Natural killer cell (primary cell): ENCODE measurements around the gene RBM38. TPM values are rescaled to one million over a fixed set of nuclear protein-coding genes. Genes with fewer than 3 reads are reported as not detected.

Experiments
- ATAC-seq, 3 donors: fragments of 150-1000 bp in 2 of 3; fragments of 200-7000 bp in 1 of 3; cut with Tn5 transposase; 1 replicate in 1 of 3; 2 replicates in 2 of 3; pipeline ENCODE4 v1.10.0; 2021; ENCODE audit warnings: mild to moderate bottlenecking in 2 of 3, moderate library complexity in 2 of 3
- DNase-seq, 2 donors: peaks; one replicate each; pipeline versions ENCODE4 v3.0.0 to v3.0.0-alpha.2; 2013 to 2021; ENCODE audit warnings: mixed read lengths in 1 of 2
- H3K27ac ChIP-seq: one replicate; pipeline ENCODE4 v1.5.1; 2013; ENCODE audit warnings: mild to moderate bottlenecking, low read length
- H3K27me3 ChIP-seq: one replicate; pipeline ENCODE4 v1.6.1; 2013; ENCODE audit warnings: low read length; ENCODE audit not compliant: control insufficient read depth, insufficient read depth
- H3K36me3 ChIP-seq: one replicate; pipeline ENCODE4 v1.6.1; 2013; ENCODE audit warnings: low read length; ENCODE audit not compliant: control insufficient read depth, insufficient read depth
- H3K4me1 ChIP-seq: one replicate; pipeline ENCODE4 v1.6.1; 2013; ENCODE audit warnings: low read length; ENCODE audit not compliant: control insufficient read depth, insufficient read depth
- H3K4me3 ChIP-seq: one replicate; pipeline ENCODE4 v1.5.1; 2013; ENCODE audit warnings: low read length
- H3K9me3 ChIP-seq: one replicate; pipeline ENCODE4 v1.6.1; 2013; ENCODE audit warnings: low read length; ENCODE audit not compliant: control insufficient read depth, insufficient read depth
- H3K27ac Mint-ChIP-seq, 2 donors: one replicate each; pipeline ENCODE4 v1.8.0; 2022; ENCODE audit warnings: mild to moderate bottlenecking in 2 of 2, mixed read lengths in 2 of 2, moderate library complexity in 1 of 2
- H3K27me3 Mint-ChIP-seq, 2 donors: one replicate each; pipeline ENCODE4 v1.8.0; 2022; ENCODE audit warnings: low read depth in 2 of 2, mixed read lengths in 2 of 2
- H3K36me3 Mint-ChIP-seq: one replicate; pipeline ENCODE4 v1.8.0; 2022; ENCODE audit warnings: mixed read lengths
- H3K4me1 Mint-ChIP-seq, 2 donors: one replicate each; pipeline ENCODE4 v1.8.0; 2022; ENCODE audit warnings: mixed read lengths in 2 of 2
- H3K4me3 Mint-ChIP-seq: one replicate; pipeline ENCODE4 v1.8.0; 2022; ENCODE audit warnings: mild to moderate bottlenecking, moderate library complexity, mixed read lengths
- H3K9me3 Mint-ChIP-seq, 2 donors: one replicate each; pipeline ENCODE4 v1.8.0; 2022; ENCODE audit warnings: mixed read lengths in 2 of 2
- CTCF ChIP-seq: fragments of 200-600 bp; IDR thresholded peaks from one replicate; pipeline ENCODE4 v1.8.0; 2022; ENCODE audit warnings: antibody characterized with exemption
- WGBS: methylation state at CpG from one replicate; pipeline ENCODE4 v1.1.7; 2013; ENCODE audit warnings: missing lambda C conversion rate; ENCODE audit not compliant: insufficient coverage; 5-methylcytosine and 5-hydroxymethylcytosine counted together
- intact Hi-C: fragments of 100-400 bp; cut with micrococcal nuclease; formaldehyde crosslinking; loops from one replicate; pipeline ENCODE4 v1.14.2; 2022
- total RNA-seq, 4 donors: library from RNA; stranded (reverse); fragments of 120-200 nt in 1 of 4; gene quantifications; one replicate each; pipeline versions ENCODE4 v1.2.3 to v1.2.4, GENCODE V29; 2013 to 2022

RBM38 gene
- total RNA-seq, 3 donors from 2014 or later (not counting 1 experiment from before 2014, with no cell fraction given): 217 to 392 (median 264) TPM

DNA sequence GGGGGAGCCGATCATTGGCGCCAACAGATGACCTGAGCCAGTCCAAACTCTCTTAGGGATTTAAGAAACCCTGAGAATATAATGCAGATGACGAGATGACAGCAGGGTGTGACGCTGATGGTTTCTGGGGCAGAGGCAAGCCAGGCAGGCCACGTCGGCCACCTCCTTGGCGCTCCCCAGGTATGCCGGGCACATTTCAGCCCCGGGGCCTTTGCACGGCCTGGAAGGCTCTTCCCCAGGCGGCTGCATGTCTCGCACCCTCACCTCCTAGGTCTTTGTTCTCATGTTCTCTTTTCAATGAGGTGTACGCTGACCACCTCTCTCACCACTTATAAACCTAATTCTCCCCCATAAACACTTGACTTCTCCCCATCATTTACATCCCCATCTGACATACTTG, 64.9 kb downstream of the RBM38 start:
- ATAC-seq (no peak), DNase-seq (no peak)
- H3K4me1 ChIP-seq: peaks cover 22% of the 10 kb centered on the region
- Mint-ChIP-seq H3K27me3 (no peaks in the 10 kb centered on the region), H3K4me1 (peaks cover 19 to 20% of the 10 kb centered on the region in 2 donors), H3K4me3 (no peak overlapping the region), H3K27ac (no peak overlapping the region), H3K9me3 (no peaks in the 10 kb centered on the region), H3K36me3 (no peaks in the 10 kb centered on the region)
- intact Hi-C loops: no loop called here
- H3K36me3 ChIP-seq: no peaks in the 10 kb centered on the region
- H3K27me3 ChIP-seq: no peaks in the 10 kb centered on the region
- no peak overlapping the region for H3K27ac ChIP-seq
- TF ChIP-seq CTCF: no peak
- H3K9me3 ChIP-seq: peaks cover 3% of the 10 kb centered on the region
- no peak overlapping the region for H3K4me3 ChIP-seq
- WGBS: 97% methylated on average over 13 of the region's 13 CpGs

DNA sequence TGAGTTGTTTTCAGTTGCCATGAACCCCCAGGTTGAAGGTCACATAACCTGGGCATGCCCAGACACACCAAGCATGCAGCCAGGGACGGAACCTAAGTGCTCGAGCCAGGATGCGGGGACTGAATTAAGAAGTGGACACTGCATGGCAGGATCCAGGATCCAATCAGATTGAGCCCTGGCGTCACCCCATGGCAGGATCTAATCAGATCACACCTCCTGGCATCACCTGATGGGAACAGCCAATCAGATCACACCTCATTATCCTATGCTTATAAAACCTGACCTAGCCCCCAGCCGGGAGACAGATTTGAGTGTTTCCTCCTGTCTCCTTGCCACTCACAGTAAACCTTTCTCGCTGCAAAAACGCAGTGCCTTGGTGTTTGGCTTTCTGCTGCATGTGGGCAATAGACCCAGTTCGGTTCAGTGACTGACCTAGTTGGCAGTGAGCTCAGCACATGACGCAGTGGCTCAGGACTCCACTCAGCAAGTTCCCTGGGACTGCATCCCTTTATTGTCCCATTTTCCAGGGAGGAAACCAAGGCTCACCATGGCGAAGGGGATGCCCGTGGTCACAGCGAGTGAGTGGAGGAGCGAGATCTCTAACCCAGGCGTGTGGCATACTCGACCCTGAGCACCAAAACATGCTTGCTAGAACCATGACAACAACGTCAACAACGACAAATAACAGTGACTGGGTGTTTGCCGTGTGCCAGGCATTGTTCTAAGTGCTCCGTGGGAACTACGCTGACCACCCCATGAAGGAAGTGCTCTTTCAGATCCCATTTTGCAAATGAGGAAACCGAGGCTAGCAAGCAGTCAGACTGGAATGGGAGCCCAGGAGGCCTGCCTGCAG, 66.3 kb downstream of the RBM38 start:
- no peak for TF ChIP-seq CTCF
- Mint-ChIP-seq H3K4me1 (peaks cover 6% of the 10 kb centered on the region in 2 donors), H3K4me3 (no peak overlapping the region), H3K36me3 (no peaks in the 10 kb centered on the region), H3K27ac (no peak overlapping the region), H3K9me3 (no peaks in the 10 kb centered on the region), H3K27me3 (no peaks in the 10 kb centered on the region)
- Histone ChIP-seq H3K27me3 (no peaks in the 10 kb centered on the region), H3K9me3 (peaks cover 3% of the 10 kb centered on the region), H3K4me3 (no peak overlapping the region), H3K4me1 (peaks cover 9% of the 10 kb centered on the region), H3K36me3 (no peaks in the 10 kb centered on the region), H3K27ac (no peak overlapping the region)
- intact Hi-C loops: no loop called here
- WGBS: 88% methylated on average over 21 of the region's 21 CpGs
- ATAC-seq (no peak), DNase-seq (no peak)

GRCh38 chr20:57458400-57459160, 67.4 kb downstream of the RBM38 start:
- peaks cover 3% of the 10 kb centered on the region for H3K9me3 ChIP-seq
- H3K9me3 Mint-ChIP-seq: no peaks in the 10 kb centered on the region
- H3K27me3 Mint-ChIP-seq: no peaks in the 10 kb centered on the region
- no peaks in the 10 kb centered on the region for H3K4me1 Mint-ChIP-seq
- ATAC-seq (no peak), DNase-seq (no peak)
- H3K36me3 ChIP-seq: no peaks in the 10 kb centered on the region
- intact Hi-C loops: no loop called here
- H3K27ac ChIP-seq: no peak overlapping the region
- no peaks in the 10 kb centered on the region for H3K27me3 ChIP-seq
- H3K27ac Mint-ChIP-seq: no peak overlapping the region
- no peak for TF ChIP-seq CTCF
- H3K4me3 Mint-ChIP-seq: no peak overlapping the region
- H3K36me3 Mint-ChIP-seq: no peaks in the 10 kb centered on the region
- no peak overlapping the region for H3K4me3 ChIP-seq
- 75% methylated on average over 6 of the region's 7 CpGs for WGBS
- no peaks in the 10 kb centered on the region for H3K4me1 ChIP-seq

Other genes with a start within 250 kb of the RBM38 start
- not detected for gene BMP7, start 124.8 kb upstream of the RBM38 start, total RNA-seq
- gene SPO11, start 61.6 kb upstream of the RBM38 start, total RNA-seq: not detected
- 10 to 100 TPM; 50.3 to 66.8 (median 52.5) TPM for gene RAE1, start 40.1 kb upstream of the RBM38 start, total RNA-seq
- gene CTCFL, start 133.7 kb downstream of the RBM38 start, total RNA-seq: not detected
- gene PCK1, start 169.7 kb downstream of the RBM38 start, total RNA-seq: not detected
- gene ZBP1, start 229.0 kb downstream of the RBM38 start, total RNA-seq: 10 to 100 TPM; 95.4 to 99.7 (median 97.8) TPM